T-helper 2 cell (primary cell): ENCODE data around the gene RAVER2.
"Not testable (repeated sequence)": the region's sequence is repeated elsewhere in the genome, so short reads cannot be mapped to it uniquely, and the experiment has no call there.

Experiments
- DNase-seq, 5 experiments: peaks; one replicate each; pipeline versions ENCODE4 v3.0.0 to v3.0.0-alpha.2; 2012 to 2022

Gene RAVER2

DNA sequence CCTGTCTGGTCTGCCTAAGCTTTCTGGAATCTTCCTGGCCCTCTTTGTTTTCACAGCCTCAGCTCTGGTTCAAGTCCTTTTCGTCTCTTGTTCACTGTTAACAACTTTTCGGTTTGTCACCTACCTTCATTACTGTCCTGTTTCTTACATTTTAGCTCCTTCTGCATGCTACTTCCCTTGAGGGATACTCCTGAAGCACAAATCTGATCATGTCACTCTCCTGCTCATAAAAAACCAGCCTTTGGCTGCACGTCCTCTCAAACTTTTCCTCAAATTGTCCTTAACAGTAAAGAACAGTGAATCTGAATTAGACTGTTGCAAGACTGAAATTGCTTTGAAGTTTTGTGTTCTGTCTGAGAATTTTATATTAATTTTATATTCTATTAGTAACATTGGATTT, 3.3 kb downstream of the RAVER2 start:
- no peak for DNase-seq

DNA sequence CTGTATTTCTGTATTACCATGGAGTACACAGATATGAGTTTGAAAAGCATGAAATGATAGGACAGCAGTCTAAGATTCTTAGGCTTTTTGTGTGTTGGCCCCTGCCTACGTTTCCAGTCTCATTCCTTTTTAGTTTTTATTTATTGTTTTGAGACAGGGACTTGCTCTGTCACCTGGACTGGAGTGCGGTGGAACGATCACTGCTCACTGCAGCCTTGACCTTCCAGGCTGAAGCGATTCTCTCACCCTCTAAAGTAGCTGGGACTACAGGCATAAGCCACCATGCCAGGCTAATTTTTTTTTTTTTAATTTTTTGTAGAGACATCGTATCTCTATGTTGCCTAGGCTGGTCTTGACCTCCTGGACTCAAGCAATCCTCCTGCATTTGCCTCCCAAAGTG, 3.8 kb downstream of the RAVER2 start:
- DNase-seq: no peak

DNA sequence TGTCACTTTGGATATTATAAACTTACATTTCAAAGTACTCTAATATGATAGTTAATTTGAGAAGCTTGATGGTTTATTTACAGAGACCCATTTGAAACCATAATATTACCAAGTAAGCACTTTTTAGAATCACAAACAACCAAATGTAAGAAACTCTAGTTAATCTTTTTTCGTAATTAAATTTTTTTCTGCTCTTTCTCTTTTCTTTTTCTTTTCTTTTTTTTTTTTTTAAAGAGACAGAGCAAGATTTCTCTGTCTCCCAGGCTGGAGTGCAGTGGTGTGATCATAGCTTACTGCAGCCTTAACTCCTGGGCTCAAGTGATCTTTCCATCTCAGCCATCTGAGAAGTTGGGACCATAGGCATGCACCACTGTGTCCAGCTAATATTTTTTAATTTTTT, 5.2 kb downstream of the RAVER2 start:
- DNase-seq: no peak

DNA sequence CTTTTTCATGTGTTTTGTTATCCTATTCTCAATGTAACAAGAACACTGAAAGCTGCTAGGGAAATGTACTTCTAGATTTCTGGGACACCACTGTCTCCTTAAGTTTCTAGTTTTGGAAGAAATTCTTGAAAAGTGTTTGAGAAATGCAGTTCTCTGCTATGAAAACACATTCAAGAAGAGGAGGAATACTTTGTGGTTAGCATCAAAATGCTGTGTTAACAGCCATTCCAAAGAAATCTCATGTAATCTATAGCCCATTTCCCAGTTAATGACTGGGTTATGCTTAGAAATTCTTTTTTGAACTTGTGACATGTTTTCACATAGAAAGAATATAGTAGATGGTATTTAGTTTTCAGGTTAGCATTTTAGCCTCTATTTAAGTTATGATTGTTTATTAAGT, 6.0 kb downstream of the RAVER2 start:
- DNase-seq: no peak

DNA sequence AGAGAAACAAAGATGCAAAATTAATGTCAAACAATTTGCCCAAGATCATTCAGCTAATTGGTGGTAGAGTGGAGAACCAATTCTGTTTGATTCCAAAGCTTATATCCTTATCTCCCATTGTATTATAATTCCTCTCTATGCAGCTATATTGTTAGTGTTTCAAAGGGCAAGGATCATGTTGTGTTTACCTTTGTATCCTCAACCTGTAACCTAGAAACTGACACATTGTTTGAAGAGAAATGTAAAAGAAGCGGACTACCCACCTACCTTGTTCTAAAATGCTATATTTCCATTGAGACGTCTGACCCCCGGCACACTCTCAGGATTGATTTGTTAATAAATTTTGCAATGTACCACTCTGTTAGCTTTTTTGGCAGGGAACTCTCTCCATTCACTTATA, 9.3 kb downstream of the RAVER2 start:
- no peak for DNase-seq

DNA sequence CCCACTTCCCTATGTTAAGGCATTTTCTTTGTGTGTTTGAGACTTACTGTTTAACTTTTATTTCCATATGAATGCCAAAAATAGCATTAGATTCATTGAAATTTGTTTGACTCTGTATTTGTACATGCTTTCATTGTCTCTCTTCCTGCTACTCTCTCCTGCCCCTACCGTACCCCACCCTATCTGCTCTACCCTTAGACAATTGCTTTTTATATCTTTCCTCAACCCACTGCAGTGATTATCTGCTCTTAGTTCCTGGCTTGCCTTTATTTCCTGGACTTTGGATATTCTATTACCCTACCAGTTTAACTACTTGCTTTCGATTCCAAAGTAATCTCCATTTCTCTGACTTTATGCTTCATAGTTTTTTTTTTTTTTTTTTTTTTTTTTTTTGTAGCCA, 10.5 kb downstream of the RAVER2 start:
- DNase-seq: no peak

DNA sequence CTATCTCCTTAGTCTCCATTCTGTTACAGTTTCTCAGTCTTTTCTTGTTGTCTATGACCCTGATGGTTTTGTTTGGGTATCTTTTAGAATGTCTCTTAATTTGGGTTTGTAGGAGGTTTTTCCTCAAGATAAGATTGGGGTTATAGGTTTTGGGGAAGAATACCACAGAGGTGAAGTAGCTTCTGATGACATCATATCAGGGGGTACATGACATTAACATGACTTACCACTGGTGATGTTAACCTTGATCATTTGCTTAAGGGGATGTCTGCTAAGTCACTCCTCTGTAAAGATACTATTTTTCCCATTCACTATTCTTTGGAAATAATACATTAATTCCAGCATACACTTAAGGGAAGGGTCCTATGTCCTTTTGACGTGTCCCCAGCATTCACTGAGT, 11.9 kb downstream of the RAVER2 start:
- DNase-seq: no peak

DNA sequence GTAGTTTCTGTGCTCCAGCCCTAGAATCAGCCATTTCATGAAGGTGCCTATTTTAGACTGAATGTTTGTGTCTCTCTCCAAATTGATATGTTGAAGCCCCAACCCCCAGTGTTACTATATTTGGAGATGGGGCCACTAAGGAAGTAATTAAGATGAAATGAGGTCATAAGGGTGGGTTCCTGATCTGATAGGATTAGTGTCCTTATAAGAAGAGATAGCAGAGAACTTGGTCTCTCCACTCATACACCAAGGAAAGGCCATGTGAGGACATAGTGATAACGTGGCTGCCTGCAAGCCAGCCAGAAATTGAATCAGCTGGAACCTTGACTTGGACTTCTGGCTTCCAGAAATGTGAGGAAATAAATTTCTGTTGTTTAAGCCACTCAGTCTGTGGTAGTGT, 12.3 kb downstream of the RAVER2 start:
- no peak for DNase-seq

DNA sequence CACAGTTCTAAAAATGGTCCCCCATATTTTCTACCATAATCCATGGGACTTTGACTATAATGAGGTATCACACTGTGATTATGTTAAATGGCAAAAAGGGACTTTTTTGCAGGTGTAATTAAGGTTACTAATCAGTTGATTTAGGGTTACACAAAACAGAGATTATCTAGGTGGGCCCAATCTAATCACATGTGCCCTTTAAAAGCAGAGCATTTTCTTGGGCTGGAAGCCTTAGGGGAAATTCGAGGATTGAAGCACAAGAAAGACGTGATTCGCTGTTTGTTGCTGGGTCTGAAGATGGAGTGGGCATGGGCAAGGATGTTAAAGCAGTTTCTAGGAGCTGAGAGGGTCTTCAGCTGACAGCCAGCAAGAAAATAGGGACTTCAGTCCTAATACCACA, 13.4 kb downstream of the RAVER2 start:
- no peak for DNase-seq

DNA sequence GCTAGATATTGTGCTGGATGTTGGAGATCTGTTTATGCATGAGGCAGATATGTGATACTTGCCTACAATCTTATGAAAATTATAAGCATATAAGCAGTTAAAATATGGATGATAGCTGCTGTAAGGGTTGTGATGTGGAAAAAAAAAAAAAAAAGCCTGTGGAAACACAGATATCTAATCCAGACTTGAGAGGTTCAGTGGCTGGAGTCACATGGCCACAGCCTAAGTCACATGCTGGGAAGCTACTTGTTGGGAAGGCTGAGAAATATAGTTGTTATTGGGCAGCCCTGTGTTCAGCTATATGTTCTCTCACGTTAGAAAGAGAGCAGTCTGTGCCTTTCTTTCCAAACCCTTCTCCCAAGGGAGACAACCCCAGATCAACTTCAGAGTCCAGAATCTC, 15.1 kb downstream of the RAVER2 start:
- no peak for DNase-seq

DNA sequence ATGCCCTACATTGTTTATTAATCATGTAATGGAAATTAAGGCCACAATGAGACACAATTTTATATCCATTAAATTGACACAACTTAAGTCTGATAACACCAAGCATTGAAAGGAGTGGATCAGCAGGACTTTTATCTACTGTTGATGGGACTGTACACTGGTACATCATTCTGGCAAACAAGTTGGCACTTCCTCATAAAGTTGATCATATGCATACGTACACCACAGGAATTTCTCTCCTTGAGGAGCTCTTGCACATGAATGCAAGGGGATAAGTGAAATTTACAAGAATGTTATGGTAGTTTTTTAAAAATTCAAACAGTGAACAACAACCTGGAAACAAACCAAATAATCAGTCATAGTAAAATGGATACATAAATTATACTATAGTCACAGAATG, 20.1 kb downstream of the RAVER2 start:
- no peak for DNase-seq

DNA sequence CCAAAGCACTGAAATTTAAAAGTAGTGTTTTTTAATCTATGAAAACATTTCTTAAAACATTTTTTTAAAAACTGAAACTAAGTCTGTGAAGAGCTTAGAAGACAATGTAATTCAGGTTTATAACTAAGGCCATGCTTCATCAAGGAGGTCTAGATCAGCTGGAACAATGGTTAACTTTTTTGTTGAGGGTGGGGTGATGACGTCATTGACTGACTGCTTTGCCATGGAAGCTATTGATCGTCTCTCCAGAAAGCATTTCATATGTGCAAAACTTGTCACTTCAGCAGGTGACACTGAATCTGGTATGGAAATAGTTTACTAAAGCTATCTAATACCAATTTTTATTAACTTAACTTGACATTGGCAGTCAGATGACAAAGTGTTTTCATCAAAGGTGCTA, 21.0 kb downstream of the RAVER2 start:
- DNase-seq: no peak

DNA sequence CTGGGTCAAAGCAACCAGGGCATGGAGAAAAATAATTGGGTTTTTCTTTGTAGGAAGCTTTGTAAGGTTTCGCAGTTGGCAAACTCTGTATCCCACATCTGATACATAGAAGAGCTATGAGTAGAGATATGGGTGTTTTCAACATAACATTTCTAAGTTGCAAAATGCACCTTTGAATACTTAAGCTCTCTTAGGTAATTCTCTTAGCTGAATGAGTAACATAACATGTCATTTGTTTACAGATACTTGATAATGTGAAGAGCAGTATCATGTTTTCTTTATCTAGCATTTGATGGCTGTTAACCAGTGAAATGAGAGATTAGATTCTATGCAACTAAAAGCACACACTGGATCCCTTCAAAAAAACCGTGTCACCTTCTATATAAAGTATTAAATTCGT, 21.6 kb downstream of the RAVER2 start:
- DNase-seq: no peak

DNA sequence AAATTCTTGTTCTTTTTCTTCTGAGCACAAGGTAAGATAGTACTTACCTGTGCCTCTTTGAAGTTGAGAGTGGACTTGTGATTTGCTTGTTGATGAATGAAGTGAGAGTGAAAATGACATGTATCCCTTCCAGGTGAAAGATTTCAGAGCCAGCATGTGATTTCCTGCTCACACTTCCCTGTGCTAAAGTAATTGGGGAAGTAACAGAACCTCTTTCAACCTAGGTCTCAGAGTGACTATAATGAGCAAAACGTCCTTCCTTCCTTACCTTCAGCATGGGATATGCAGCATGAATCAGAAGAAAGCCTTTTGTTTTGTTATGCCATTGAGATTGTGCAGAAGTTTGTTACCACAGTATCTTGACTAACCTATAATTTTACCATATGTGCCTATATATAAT, 24.6 kb downstream of the RAVER2 start:
- no peak for DNase-seq

DNA sequence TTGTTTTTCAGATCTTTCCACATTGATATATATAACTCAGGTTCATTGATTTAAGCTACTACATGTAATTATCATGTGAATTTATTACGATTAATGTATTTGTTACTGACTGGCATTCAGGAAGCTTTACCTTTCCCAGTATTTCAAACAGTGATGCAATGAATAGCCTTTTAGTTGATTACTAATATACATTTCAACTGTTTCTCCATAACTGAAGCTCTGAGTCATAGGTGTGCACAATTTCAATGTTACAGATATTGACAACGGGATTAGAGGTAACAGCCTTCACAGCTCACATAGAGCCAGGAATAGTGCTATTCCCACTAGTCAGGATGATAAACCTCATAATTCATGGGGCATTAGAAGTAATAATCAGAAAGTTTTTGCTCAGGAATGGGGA, 25.1 kb downstream of the RAVER2 start:
- no peak for DNase-seq

DNA sequence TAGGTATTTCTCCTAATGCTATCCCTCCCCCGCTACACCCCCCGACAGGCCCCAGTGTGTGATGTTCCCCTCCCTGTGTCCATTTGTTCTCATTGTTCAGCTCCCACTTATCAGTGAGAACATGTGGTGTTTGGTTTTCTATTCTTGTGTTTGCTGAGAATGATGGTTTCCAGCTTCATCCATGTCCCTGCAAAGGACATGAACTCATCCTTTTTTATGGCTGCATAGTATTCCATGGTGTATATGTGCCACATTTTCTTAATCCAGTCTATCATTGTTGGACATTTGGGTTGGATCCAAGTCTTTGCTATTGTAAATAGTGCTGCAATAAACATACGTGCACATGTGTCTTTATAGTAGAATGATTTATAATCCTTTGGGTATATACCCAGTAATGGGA, 28.4 kb downstream of the RAVER2 start:
- not testable (repeated sequence) for DNase-seq

DNA sequence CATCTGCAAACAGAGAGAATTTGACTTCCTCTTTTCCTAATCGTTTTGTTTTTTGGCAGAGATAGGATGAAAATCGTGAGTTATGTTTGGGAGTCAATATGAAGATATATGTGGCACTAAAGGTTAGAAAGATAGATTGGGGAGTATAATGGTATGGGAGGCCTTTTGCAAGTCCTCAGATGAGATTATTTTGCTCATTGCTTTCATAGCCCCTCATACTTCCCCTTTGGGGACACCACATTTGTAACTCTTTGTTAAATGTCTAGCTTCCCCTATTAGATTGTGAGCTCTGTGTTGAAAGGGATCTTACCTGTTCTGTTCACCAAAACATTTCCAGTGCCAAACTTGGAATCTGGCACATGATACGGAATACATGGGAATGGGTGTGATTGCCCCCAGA, 30.2 kb downstream of the RAVER2 start:
- no peak for DNase-seq

DNA sequence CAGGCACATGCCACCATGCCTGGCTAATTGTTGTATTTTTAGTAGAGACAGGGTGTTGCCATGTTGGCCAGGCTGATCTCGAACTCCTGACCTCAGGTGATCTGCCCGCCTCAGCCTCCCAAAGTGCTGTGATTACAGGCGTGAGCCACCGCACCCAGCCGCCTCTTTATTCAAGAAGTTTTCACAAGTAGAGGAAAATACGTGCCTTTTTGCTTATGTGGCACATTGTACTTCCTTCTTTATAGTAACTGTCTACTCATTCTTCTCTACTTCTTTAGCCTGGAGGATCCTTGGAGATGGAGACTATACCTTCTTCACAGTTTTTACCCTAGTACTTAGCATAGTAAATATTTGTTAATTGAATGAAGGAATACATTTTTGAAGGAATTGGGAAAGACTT, 37.2 kb downstream of the RAVER2 start:
- DNase-seq: not testable (repeated sequence)

DNA sequence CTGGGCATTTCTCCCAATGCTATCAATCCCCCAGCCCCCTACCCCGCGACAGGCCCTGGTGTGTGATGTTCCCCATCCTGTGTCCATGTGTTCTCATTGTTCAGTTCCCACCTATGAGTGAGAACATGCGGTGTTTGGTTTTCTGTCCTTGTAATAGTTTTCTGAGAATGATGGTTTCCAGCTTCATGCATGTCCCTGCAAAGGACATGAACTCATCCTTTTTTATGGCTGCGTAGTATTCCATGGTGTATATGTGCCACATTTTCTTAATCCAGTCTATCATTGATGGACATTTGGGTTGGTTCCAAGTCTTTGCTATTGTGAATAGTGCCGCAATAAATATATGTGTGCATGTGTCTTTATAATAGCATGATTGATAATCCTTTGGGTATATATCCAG, 38.0 kb downstream of the RAVER2 start:
- not testable (repeated sequence) for DNase-seq

DNA sequence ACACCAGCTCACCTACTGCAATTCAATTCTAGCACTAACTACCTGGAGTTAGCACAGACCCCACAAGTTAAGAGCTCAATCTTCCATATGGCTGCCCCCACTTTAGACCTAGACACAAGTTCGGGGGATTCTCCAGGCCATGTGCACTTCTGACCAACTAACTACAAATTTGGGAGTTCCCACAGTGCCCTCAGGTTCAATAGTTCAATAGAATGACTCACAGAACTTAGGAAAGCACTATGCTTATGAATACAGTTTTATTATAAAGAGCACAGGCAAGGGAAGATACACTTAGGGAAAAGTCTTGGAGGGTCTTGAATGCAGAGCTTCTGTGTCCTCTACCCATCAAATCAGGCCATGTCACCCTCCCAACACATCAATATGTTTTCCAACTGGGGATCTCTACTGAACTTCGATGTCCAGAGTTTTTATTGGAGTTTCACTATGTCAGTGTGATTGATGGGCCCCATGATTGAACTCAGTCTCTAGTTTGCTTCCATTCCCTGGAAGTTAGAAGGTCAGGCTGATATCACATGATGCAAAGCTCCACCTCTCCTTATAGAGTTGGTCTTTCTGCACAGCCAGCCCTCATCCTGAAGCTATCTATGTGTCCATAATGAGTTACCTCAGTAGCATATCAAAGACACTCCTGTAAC, 46.1 kb downstream of the RAVER2 start:
- DNase-seq: no peak

DNA sequence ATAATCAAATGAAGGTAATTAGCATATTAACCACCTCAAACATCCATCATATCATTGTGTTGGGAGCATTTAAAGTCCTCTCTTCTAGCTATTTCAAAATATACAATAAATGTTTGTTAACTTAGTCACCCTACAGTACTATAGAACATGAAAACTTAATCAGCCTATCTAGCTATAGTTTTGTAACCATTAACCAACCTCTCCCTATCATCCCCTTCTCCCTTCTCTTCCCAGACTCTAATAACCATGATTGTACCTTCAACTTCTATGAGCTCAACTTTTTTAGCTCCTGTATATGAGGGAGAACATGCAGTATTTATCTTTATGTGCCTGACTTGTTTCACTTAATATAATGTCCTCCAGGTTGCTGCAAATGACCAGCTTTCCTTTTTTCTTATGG, 54.0 kb downstream of the RAVER2 start:
- DNase-seq: no peak

DNA sequence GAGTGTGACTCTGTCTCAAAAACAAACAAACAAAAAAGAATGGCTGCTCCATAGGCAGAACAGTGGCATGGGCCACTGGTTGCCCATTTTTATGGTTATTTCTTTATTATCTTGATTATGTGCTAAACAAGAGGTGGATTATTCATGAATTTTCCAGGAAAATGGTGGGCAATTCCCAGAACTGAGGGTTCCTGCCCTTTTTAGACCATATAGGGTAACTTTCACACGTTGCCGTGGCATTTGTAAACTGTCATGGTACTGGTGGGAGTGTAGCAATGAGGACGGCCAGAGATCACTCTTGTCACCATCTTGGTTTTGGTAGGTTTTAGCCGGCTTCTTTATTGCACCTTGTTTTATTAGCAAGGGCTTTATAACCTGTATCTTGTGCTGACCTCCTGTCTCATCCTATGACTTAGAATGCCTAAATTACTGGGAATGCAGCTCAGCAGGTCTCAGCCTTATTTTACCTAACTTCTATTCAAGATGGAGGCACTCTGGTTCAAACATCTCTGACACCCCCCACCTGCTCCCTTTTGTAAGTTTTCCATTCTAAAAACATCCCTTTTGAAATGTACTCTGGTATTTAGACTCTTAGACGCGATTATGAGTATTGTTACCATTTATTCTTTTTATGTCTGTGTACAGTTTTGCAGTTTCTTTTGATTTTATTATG, 57.1 kb downstream of the RAVER2 start:
- DNase-seq: no peak

DNA sequence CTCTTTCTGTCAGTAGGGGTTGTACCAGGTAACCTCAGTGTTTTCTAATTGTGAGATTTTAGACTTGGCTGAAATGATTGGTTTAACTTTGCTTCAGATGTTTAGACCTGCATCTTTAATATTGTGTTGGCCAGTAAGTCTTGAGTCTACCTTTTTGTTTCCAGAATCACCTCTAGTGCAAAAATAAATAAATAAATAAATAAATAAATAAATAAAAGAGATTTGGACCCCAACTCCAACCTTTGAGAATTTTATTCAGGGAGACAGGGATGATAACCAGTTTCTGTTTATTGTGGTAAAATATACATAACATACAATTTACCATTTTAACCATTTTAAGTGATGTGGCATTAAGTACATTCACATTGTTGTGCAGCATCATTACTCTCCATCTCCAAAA, 64.4 kb downstream of the RAVER2 start:
- no peak for DNase-seq

DNA sequence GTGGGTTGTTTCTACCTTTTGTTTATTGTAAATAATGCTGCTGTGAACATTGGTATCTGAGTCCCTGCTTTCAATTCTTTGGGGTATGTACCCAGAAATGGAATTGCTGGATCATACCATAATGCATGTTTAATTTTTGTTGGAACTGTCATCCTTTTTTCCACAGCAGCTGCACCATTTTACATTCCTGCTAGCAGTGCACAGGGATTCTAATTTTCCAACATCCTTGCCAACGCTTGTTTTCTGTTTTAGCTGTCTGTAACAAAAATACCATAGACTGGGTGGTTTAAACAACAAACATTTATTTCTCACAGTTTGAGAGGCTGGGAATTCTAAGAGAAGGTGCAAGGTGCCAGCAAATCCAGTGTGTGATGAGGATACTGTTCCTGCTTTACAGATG, 65.1 kb downstream of the RAVER2 start:
- DNase-seq: no peak

DNA sequence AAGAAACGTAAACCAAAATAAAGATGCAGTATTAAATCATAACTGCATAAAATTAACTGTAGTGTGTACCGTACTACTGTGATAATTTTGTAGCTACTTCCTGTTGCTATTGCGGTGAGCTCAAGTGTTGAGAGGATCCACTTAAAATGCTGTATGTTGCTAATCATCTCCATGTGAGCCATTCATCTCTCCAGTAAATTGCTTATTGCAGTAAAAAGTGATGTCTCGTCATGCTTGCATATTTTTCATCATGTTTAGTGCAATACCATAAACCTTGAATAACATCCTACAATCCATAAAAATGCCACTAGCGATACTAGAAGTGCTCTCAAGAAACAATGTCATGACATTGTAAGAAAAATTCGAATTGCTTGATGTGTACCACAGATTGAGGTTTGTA, 66.3 kb downstream of the RAVER2 start:
- no peak for DNase-seq
